K562 treated with DMSO at 1 percent for 24 hours (cell line): Measurements from ENCODE around the gene HSPB9. TPM values are rescaled to one million over a fixed set of nuclear protein-coding genes. Genes with fewer than 3 reads are reported as not detected.

Source experiments
- total RNA-seq: library from RNA; unstranded; fragments of 300-600 nt; gene quantifications from 2 replicates; pipeline ENCODE4 v1.2.3, GENCODE V29; 2022; ENCODE audit warnings: low read depth; ENCODE audit not compliant: insufficient read depth

HSPB9 gene
- total RNA-seq = 0.23 and 0.79 TPM in 2 replicates

DNA sequence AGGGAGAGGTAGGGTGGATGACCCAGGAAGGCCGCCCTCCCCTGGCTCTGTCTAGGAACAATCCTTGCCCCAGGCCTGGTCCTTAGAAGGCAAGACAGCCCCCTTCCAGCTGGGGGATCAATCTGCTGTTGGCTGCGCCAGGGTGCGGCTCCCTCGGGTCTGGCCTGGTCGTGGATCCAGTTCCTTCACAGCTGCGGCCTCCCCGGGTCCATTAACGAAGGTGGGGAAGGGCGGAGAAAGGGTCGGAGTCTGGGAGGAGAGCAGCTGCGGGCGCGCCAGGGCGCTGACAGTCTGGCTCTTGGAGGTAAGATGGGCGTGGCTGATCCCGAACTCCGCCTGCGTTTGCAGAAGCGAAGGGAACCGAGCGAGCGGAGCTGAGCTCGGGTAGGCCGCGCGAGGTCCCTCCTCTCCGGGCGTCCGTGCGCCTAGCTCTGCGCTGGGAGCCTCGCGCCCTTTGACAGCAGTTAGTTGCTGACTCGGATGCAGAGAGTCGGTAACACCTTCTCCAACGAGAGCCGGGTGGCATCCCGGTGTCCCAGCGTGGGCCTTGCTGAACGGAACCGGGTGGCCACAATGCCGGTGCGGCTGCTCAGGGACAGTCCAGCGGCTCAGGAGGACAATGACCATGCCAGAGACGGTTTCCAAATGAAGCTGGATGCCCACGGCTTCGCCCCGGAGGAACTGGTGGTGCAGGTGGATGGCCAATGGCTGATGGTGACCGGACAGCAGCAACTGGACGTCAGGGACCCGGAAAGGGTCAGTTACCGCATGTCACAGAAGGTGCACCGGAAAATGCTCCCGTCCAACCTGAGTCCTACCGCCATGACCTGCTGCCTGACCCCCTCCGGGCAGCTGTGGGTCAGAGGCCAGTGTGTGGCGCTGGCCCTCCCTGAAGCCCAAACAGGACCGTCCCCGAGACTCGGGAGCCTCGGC, at the start of gene HSPB9:
TSS of gene HSPB9 (plus strand) at position 434 of the 933 bp plus-strand sequence. CDS start at position 481, 47 bp downstream.

GRCh38 chr17:42097691-42098631, 24.6 kb upstream of the HSPB9 start, which contains the start of gene ZNF385C:
Gene ZNF385C, minus strand, starts transcription at chr17:42098473. Its CDS starts 35,417 bp downstream, at chr17:42063056.

DNA sequence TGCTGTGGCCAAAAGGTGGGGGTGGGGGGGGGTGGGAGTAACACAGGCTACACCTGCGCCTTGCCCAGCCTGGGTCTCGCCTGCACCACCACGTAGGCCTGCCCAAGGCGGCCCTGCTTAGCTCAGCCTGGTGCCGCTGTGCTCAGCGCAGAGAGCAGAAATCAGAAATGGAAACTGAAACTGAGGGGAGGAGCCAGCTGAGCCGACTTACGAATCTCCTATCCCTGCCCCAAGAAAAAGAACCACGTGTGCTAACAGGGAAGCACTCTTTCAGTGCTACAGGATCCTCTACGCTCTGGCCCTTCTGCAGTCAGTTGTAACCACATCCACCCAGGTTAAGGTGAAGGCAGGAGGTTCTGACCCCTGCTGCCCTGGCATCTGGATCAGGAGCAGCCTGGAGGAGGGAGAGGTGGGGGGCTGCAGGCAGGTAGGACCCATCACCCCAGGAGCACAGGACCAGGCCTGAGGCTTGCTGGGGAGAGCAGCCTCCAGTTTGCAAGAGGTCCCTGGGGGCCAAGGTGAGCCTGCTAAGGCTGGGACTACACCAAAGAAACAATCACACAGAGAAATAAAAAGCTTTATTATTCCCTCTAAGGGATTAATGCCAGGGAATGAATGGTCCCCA, 9.9 kb upstream of the HSPB9 start, which contains the start of gene DHX58:
TSS of gene DHX58 (minus strand) at position 163 of the 625 bp plus-strand sequence. CDS start 822 bp downstream, outside the sequence.

DNA sequence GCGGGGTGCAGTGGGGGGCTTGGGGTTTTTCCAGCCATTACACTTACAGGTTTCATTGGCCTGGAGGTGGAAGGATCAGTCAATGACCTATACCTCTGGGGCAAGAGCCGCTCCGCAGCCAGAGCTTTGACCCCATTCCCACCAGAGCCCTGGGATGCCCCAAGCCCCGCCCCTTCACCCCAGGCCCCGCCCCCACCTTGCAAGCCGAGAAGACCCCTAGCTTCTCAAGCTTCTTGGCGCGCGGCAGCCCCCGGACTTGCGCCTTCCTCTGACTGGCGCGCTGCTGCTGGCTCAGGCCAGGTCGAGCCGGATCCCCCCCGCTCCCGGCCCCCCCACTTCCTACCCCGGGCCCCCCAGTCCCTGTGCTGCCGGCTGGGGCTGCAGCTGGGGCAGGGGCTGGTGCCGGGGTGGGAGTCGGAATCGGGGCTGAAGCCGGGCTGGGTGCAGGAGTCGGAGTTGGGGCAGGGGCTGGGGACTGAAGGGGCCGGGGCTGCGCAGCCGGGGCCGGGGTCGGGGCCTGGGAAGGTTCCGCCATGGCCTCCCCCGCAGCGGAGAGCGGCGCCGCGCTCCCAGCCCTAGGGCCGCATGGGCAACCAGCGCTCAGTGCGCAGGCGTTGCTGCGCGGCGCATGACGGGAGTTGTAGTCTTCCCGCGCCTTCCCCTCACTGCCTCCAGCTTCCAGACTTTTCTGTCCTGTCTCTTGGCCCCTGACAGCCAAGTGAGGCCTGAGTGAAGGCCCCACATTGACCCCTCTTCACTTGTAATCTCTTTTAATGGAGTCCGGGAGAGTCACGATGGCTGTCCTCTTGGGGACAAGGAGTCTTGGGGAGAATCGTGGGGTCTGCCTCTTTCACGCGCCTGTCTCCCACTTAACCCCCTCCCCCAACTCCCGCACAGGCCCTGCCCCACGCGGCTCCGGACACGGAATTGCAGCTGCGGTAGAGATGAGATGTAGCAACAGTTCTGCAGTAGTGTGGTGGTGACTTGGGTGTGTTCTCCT, 1.5 kb upstream of the HSPB9 start, which contains the start of gene KAT2A:
TSS of gene KAT2A (minus strand) at position 598 of the 1,000 bp plus-strand sequence. CDS start at position 535, 63 bp downstream.

Other genes starting within 250 kb of the HSPB9 start
- 124 and 134 TPM in 2 replicates for gene ACLY, start 203.9 kb upstream of the HSPB9 start, total RNA-seq
- gene ODAD4, start 192.2 kb upstream of the HSPB9 start, total RNA-seq = 1.6 and 1.7 TPM in 2 replicates
- gene CNP, start 156.0 kb upstream of the HSPB9 start, total RNA-seq = 47.2 and 50.6 TPM in 2 replicates
- gene DNAJC7, start 105.4 kb upstream of the HSPB9 start, total RNA-seq = 74.4 and 76.9 TPM in 2 replicates
- gene NKIRAS2, start 102.7 kb upstream of the HSPB9 start, total RNA-seq = 118 TPM in 2 replicates
- 1.6 and 2.7 TPM in 2 replicates for gene C17orf113, start 72.2 kb upstream of the HSPB9 start, total RNA-seq
- gene ZNF385C, start 24.3 kb upstream of the HSPB9 start, total RNA-seq = 1.1 and 1.4 TPM in 2 replicates
- 6.9 and 12.6 TPM in 2 replicates for gene DHX58, start 10.1 kb upstream of the HSPB9 start, total RNA-seq
- gene KAT2A, start 1.4 kb upstream of the HSPB9 start, total RNA-seq = 25.5 and 30.0 TPM in 2 replicates
- gene RAB5C, start 32.2 kb downstream of the HSPB9 start, total RNA-seq = 167 and 173 TPM in 2 replicates
- gene KCNH4, start 58.3 kb downstream of the HSPB9 start, total RNA-seq = 0.10 and 0.15 TPM in 2 replicates
- gene HCRT, start 62.6 kb downstream of the HSPB9 start, total RNA-seq = not detected in 2 replicates
- gene GHDC, start 71.7 kb downstream of the HSPB9 start, total RNA-seq = 27.7 and 28.0 TPM in 2 replicates
- gene STAT5B, start 153.6 kb downstream of the HSPB9 start, total RNA-seq = 68.1 and 71.7 TPM in 2 replicates
- gene STAT5A, start 165.7 kb downstream of the HSPB9 start, total RNA-seq = 115 and 116 TPM in 2 replicates